Stromal cell of bone marrow (primary cell): ENCODE data around the gene TARM1.

Source experiments
- DNase-seq: peaks from one replicate; pipeline ENCODE4 v3.0.0-alpha.2; 2012; ENCODE audit warnings: low read depth

TARM1 gene

GRCh38 chr19:54030895-54031586 is 50.1 kb downstream of the TARM1 start:
- peak; percentile 17 for DNase-seq

- peak; percentile 41 for DNase-seq
Observed at GRCh38 chr19:54029930-54030490, 51.2 kb downstream of the TARM1 start.

DNA sequence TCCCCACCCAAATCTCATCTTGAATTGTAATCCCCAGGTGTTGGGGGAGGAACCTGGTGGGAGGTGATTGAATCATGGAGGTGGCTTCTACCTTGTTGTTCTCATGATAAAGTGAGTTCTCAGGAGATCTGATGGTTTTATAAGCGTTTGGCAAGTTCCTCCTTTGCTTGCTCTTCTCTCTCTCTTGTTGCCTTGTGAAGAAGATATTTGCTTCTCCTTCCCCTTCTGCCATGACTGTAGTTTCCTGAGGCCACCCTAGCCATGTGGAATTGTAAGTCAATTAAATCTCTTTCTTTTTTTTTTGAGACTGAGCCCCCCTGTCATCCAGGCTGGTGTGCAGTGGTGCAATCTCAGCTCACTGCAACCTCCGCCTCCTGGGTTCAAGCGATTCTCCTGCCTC is 51.9 kb downstream of the TARM1 start:
- no peak for DNase-seq

DNA sequence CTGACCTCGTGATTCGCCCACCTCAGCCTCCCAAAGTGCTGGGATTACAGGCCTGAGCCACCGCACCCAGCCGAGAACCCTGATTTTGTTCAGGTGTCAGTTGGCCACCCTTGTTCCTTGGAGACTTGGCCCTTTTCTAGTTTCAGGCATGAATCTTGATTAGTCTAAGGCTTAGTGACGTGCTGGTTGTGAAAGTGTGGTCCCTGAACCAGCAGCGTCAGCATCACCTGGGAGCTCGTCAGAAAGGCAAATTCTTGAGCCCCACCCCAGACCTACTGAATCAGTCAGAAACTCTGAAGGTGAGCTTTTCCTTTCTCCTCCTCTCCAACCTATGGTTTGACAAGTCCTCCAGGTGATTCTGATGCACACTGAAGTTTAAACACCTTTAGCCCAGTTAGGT is 54.5 kb downstream of the TARM1 start:
- no peak for DNase-seq

DNA sequence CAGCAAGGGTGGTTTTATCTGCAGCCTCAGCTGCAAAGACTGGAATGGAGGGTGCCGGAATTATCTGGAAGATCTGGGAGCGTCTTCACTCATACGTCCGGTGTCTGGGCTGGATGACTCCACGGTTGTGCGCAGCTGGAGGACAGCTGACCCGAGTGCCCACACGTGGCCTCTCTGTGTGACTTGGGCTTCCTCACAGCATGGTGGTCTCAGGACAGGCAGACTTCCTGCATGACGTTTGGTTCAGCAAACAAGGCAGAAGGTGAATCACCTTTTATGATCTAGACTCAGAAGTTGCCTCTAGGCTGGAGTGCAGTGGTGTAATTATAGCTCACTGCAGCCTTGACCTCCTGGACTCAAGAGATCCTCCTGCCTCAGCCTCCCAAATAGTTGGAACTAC is 56.5 kb downstream of the TARM1 start:
- DNase-seq = no peak

- DNase-seq = no peak
Observed at GRCh38 chr19:54023191-54023590, 58.0 kb downstream of the TARM1 start.

DNA sequence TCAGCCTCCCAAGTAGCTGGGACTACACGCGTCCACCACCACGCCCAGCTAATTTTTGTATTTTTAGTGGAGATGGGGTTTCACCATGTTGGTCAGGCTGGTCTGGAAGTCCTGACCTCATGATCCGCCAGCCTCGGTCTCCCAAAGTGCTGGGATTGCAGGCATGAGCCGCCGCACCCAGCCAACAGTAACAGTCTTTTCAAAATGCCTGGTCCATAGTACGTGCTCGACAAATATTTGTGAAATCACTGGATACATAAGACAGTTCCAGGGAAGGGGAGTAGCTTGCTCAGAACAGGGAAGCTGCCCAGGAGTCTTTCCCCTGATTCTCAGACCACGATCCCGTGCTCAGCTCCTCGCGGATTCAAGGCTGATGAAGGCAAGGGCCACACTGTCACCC is 59.2 kb downstream of the TARM1 start:
- DNase-seq = no peak

- DNase-seq = no peak
Observed at GRCh38 chr19:54021363-54021762, 59.8 kb downstream of the TARM1 start.
